MV-4-11 (cell line): ENCODE measurements around the gene AQP3.
"Not testable (repeated sequence)": the region's sequence is repeated elsewhere in the genome, so short reads cannot be mapped to it uniquely, and the experiment has no call there.

Experiments used
- DNase-seq: peaks from one replicate; lab custom pipeline; 2025; lab: John Stamatoyannopoulos, UW

The AQP3 gene

GRCh38 chr9:33440609-33441008, 6.8 kb downstream of the AQP3 start:
- DNase-seq: no peak

GRCh38 chr9:33440204-33440603, 7.2 kb downstream of the AQP3 start:
- no peak for DNase-seq

- DNase-seq: no peak
These were observed 7.7 kb downstream of the AQP3 start for GRCh38 chr9:33439731-33440130.

GRCh38 chr9:33438926-33439680, 8.3 kb downstream of the AQP3 start:
- no peak for DNase-seq

GRCh38 chr9:33437898-33438297, 9.5 kb downstream of the AQP3 start:
- DNase-seq: peak; percentile 58

GRCh38 chr9:33437205-33437604, 10.2 kb downstream of the AQP3 start:
- no peak for DNase-seq

- DNase-seq: no peak
These were observed 10.9 kb downstream of the AQP3 start for GRCh38 chr9:33436445-33436844.

GRCh38 chr9:33435821-33436277, 11.5 kb downstream of the AQP3 start:
- DNase-seq: no peak

- DNase-seq: no peak
These were observed 12.9 kb downstream of the AQP3 start for GRCh38 chr9:33434317-33435105.

- DNase-seq: no peak
These were observed 13.5 kb downstream of the AQP3 start for GRCh38 chr9:33433871-33434270.

- no peak for DNase-seq
These were observed 16.0 kb downstream of the AQP3 start for GRCh38 chr9:33431420-33431819.

GRCh38 chr9:33430942-33431341, 16.5 kb downstream of the AQP3 start:
- DNase-seq: no peak

GRCh38 chr9:33429256-33429985, 18.0 kb downstream of the AQP3 start:
- DNase-seq: peak; percentile 44

- no peak for DNase-seq
These were observed 20.5 kb downstream of the AQP3 start for GRCh38 chr9:33426843-33427293.

- no peak for DNase-seq
These were observed 22.3 kb downstream of the AQP3 start for GRCh38 chr9:33425128-33425533.

- not testable (repeated sequence) for DNase-seq
These were observed 22.9 kb downstream of the AQP3 start for GRCh38 chr9:33424492-33424891.

- not testable (repeated sequence) for DNase-seq
These were observed 23.4 kb downstream of the AQP3 start for GRCh38 chr9:33424043-33424442.

- DNase-seq: no peak
These were observed 27.6 kb downstream of the AQP3 start for GRCh38 chr9:33419708-33420303.

GRCh38 chr9:33418090-33418489, 29.3 kb downstream of the AQP3 start:
- DNase-seq: no peak

- DNase-seq: no peak
These were observed 30.4 kb downstream of the AQP3 start for GRCh38 chr9:33416996-33417395.

- peak; percentile 27 for DNase-seq
These were observed 31.8 kb downstream of the AQP3 start for GRCh38 chr9:33415501-33416038.
